Right lung (tissue), 5 donors: ENCODE measurements around the gene F3. TPM values are rescaled to one million over a fixed set of nuclear protein-coding genes. Genes with fewer than 3 reads are reported as not detected.

Experiments
- DNase-seq, 2 donors: peaks; one replicate each; pipeline ENCODE4 v3.0.0-alpha.2; 2013
- polyA plus RNA-seq, 5 donors: library from polyadenylated mRNA; unstranded; fragments of 120-200 nt; gene quantifications; one replicate each; pipeline versions ENCODE4 v1.2.1 to v1.2.3, GENCODE V29; 2013; ENCODE audit warnings: inconsistent platforms in 1 of 5, low replicate concordance in 1 of 5; ENCODE audit not compliant: insufficient read length in 5 of 5, insufficient read depth in 1 of 5

The F3 gene
- polyA plus RNA-seq, 5 donors = 4.2 to 8.5 (median 4.9) TPM

DNA sequence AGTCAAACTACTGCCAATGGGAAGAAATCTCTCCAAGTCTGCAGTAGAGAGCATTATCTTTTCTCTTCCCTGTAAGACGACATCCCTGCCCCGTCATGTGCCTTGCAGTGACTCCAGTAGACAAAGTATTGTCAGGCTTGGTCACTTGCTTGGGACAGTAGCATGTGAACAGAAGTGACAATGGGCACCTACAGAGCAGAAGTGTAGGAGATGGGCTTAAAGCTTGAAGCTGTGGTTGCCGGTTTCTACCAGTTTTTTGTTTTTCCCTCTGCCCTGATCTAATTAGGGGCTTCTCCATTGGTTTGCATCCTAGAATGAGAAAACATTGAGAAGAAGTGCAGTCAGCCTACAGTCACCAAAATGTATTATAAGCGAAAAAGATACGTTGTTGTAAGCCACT, 12.7 kb downstream of the F3 start:
- DNase-seq = no peak

DNA sequence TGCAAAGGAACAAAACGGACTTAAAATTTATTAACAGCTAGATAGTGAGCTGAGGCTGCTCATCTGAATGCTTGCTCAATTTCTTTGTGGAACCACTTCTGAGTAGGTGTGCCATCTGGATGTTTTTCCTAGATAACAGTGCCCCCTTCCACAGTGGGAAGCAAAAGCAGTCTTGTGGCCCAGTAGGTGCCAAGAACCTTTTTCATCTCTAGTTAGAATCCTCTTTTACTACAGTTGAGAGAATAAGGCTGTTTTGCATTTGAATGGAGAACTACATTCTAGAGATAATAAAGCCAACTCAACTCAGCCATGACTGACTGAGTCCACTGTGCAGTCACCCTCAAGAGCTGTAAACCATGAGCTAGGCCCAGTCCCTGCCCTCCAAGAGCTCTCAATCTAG, 13.3 kb downstream of the F3 start:
- DNase-seq = no peak

DNA sequence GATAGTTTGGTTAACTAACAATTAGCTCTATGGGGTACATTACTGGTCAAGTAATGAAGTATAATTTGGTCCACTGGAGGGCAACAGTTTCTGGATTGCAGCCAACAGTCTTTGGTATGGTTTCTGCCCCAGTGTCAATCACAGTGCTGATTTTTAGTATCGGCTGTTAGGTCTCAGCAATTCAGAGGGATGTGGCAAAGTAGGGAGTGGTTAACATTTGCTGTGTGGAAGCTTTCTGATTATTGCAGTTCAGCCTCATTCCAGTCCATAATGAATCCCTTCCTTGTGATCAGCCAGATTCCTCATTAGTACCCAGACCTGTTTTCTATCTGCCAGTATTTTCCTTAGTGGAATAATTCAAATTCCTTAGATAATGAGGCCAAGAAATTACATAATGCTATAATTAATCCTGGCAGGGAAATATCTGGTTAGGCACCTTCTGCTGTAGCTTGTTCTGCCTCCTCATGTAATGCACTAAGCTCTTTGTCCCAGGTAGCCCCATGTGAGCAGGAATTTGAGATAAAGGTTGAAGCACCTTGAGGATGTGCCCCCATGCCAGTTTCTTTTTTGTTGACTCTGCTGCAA, 14.0 kb downstream of the F3 start:
- DNase-seq = no peak

DNA sequence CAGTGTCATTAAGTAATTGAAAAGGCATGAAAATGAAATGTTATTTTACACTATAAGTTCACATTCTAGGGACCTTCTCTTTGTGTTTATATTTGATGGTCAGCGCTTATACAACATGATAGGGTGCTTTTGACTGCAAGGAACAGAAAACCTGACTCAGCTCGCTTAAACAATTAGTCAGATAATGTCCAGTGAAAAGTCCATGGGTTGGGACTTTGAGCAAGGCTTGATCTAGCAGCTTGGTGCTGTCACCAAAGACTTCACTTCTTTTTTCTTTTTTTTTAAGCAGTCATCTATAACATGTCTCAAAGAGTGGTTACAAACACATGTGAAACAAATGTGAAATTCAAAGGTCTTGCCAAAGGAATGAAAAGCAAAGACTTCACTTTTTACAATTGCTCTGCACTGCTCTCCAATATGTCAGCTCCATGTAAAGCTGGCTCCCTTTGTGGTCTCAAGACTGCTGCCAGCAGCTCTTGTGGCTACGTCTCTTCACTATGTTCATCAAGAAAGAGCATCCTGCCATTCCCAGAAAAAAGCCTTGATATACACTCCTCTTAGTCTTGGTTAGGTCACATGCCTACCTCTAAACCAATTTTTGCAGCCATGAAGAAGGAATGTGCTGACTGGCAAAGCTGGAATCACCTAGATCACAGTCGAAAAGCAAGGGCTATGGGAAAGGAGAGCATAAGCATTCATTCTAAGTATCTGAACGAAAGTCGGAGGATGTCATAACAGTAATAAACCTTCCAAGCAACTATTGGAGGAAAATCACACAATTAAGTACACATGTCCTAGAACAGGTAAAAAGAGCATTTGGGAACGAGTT, 15.2 kb downstream of the F3 start:
- DNase-seq = no peak

DNA sequence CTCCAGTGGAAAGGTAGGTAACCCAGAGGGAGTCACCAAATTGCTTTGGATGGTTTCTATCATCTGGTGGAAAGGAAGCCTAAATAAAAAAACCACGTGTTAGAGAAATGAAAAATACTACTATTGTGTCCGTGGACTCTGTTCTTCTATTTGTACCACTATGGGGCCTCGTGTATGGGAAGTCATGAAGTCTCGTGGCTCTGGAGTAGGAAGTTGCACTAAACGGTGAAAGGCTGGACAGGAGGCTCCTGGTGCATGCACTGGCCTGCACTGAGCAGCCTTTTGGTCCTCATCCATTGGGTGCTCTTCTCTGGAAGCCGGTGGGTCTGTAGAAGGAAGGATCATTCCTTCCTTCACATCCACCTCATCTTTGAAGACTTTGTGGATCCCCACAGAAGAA, 17.0 kb downstream of the F3 start:
- DNase-seq = no peak

DNA sequence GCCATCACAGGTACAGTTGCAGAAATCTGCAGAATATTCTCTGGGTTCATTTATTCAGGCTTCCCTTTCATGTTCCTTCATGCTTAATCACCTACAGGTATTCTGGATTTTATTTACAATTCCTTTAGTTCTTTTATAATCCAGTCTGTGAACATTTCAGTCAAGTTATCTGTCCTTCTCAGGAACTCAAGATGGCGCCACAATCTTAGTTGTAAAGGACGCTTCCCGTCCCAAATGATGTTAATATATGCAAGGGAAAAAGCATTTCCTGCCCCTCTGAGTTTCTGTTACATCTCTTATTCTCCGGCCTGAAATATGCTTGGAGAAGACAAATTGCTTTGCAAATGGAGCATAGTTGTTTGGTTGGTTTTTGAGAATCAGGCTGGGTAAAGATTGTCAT, 19.3 kb downstream of the F3 start:
- DNase-seq = peak in 1 of 2 donors; percentile 35

DNA sequence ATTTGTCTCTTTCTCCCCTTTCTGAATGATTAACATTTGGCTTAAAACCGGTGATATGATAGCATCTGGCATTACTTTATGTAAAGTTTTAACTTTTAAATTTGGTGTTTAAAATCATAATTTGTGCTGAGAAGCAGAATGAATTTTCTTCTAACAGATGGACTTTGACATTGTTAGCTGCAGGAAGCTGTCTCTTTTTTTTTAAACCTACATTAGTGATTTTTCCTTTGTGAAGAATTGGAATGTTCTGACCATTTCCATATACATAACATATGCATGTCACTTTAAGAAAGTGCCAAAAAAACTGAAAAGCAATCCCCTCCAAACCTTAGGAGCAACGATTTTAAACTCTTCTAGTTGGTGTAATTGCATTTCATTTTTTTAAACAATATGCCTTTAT, 22.2 kb downstream of the F3 start:
- no peak for DNase-seq

DNA sequence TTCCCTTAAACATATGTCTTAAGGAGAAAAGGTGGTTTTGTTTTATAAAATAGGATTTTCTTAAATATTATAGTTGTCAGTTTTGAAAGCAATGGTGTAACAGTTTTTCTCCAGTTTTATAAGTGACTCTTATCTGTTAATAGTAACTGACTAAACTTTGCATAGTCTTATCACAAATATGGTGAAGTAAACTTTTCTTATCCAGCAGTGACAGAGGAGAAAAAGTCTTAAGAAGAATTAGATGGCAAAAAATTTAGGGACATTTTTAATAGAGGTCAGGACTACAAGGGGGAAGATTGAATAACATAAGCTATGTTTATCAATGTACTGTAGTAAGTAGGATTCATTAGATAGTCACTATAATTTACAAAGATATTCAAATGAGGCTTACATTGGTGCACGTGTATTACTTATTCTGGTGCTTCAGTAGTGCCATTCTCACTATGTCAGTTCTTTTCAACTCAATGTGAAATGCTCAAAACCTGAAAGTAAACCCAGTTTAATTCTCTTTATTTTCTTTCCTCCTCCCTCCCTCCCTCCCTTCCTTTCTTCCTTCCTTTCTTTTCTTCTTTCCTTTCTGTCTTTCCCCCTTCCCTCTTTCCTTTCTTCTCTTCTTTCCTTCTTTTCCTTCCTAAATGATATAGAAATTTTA, 26.1 kb downstream of the F3 start:
- DNase-seq = no peak

DNA sequence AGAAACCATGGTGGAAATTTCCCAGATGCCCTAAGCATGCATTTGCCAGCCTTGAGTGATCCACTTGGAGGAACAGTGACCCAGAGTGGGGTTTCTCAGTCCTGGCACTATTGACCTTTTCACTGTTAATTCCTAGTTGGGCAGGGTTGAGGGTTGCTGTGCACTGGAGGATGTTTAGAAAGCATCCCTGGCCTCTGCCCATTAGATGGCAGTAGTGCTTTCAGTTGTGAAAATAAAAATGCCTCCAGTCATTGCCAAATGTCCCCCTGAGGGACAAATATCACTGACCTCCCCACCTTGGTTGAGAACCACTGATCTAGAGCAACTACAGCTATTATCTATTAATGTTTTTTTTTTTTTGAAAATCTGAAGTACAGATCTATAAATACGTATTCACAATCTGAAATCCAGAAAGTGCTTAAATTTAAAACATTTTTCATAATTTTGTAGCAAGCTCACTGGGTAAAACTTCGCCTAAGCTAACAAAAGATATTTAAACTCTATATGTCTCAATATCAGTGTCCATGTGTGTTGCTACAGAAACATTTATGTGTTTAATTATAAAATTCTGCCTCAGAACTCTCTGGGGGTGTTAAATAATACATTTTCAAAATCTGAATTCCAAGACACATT, 27.3 kb downstream of the F3 start:
- no peak for DNase-seq

DNA sequence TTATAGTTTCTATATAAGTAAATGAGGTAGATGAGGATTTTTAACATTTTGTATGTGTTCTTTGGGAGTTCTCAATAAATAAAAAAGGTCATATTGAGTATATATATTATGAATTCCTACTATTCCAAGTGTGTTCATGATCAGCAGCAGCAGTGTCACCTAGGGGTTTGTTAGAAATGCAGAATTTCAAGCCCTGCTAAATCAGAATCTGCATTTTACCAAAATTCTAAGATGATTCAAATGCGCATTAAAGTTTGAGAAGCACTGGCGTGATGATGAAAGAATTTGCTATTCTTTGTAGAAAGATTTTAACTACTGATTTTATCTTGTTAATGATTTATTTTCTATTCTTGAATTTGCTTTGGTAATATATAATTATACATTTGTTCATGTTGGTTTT, 28.7 kb downstream of the F3 start:
- no peak for DNase-seq

DNA sequence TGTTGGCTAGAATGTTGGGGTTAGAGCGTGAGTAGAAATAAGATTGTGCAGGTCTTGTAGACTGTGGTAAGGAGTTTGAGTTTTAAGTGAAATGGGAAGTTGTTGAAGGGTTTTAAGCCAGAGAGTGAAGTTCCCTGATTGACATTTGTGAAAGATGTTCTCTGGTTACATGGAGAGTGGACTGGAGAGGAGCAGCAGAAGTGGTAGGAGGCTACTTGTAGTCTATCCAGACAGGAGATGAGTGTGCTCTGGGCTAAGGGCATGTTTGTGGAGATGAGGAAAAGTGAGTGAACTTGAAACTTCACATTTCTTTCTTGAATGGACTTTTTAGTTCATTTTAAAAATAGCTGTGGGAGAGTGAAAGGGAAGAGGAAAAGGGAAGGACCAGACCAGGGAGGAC, 37.0 kb downstream of the F3 start:
- no peak for DNase-seq

DNA sequence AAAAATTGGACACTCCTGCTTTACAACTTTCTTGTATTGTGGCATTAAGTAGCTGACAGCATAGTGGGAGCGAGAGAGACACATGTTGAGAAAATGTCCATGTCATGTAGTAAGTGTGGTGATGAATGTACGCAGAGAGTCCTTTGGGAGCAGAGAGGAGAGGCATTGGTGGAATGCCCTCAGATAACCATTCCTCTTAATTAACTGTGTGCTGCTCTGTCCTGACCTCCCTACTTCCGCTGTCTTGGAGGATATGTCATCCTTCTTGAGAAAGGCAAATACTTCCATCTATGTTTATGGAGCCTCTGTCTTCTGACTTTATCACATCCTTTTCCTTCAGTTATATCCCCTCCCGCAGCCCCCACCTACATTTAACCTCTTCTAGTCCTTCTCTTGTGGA, 38.4 kb downstream of the F3 start:
- DNase-seq = no peak

DNA sequence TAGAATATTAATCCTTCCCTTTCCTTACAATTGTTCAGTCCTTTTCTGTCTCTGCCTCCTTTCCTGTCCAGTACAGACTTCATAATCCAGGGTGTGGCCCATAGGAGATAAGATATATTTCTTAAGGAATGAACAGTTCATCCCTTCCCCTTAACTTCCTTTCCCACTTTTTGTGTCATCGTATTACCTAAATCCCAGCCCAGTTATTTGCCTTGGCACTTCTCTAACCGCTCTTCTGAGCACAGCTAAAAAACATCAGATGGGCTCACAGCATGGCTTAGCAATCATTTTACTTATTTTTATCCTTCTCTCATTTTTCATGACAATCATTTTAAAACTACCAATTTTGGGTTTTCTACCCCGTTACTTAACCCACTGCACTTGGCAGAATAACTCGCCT, 39.6 kb downstream of the F3 start:
- DNase-seq = no peak

DNA sequence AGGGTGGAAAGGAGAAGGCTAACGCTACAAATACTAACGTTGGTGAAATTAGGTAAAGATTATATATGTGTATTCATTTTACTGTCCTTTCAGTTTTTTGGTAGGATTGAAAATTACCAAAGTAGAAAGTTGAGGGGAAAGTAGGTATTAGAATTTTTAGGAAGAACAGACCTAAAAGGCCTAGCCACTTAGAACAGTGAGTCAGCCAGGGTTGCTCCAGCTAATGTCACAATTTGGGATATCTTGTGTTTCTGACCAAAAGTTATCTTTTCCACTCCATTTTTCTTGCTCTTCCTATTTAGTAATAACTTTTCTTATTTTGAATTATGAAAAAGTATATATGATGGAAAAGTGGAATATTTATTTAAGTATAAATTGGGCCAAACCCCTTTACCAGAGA, 40.1 kb downstream of the F3 start:
- DNase-seq = no peak

DNA sequence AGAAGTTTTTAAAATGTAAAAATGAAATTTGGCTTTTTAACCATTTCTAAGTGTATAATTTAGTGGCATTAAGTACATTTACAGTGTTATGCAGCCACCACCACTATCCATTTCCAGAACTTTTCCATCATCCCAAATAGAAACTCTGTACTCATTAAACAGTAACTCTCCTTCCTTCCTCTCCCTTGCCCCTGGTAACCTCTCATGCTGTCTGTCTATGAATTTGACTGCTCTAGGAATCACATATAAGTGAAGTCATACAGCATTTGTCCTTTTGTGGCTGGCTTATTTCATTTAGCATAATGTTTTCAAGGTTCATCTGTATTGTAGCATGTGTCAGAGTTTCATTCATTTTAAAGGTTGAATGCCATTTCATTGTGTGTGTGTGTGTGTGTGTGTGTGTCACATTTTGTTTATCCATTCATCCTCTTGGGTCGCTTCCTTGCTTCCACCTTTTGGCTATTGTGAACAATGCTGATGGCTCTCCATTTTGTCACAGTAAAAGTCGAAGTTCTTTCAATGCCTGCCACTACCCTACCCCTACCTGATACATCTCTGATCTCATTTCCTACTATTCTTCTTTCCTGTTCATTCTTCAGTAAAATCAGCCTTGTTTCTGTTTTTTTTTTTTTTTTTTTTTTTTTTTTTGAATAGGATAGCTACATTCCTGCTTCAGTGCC, 45.3 kb downstream of the F3 start:
- DNase-seq = no peak

DNA sequence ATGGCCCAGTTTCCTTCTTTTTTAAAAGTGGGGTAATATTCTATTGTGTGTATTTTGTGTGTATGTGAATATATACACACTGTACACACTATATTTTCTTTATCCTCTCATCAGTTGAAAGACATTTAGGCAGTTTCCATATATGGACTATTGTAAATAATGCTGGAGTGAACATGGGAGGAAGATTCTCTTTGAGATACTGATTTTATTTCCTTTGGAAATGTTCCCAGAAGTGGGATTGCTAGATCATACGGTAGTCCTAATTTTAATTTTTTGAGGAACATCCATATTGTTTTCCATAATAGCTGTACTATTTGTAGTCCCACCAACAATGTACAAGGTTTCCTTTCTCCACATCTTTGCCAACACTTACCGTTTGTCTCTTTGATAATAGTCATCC, 51.0 kb downstream of the F3 start:
- DNase-seq = no peak

DNA sequence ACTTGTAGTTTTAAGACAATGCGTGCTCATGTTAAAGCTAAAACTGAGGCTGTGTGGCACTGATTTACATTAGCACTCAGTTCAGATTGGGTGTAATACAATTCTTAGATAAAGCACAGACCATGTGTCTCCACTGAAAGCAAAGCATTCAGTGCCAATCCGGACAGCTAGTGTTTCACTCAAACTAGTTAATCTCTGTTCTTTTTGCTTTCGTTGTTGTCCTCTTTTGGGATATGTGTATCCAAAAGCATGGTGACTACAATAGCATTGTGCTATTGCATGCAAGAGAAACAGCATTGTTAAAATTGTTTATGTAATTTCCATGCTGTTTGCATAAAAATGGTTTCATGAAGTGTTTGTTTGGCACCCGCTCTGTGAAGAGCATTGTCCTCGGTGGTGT, 54.6 kb downstream of the F3 start:
- DNase-seq = no peak

DNA sequence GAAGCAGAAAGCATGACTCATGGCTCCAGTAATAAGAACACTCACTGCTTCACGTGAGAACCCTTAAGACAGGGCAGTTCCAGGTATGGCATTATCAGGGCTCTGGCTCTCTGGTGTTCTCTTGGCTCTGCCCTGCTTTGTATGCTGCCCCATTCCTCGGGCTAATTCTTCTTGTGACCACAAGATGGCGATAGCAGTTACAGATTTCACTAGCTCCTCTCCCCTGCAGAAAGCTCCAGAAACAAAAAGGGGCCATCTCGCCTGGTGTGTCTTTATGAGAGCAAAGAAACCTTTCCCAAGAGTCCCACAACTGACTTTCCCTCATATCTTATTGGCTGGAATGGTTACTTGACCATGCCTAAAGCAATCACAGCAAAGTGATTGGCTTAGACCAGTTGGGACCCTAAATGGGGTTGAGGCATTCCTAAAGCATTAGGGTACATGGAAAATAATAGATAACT, 60.1 kb downstream of the F3 start:
- peak; percentile 33 to 50 for DNase-seq

DNA sequence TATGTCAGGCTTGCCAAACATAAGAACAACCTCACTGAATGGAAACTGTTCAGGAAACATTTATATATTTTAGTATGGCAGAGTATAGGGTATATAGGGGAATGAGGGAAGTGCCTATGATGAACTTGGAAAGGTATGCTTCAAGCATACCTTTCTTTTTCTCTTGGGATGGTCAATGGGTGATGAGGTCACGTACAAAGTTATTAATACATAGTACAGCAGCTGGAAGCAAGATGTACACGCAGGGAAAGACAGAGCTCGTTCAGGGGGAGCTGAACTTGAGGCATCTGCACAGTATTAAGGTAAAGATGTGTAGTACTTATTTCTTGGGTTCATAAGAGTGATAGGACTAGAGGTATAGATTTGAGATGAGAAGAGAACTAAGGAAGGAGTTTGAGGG, 61.9 kb downstream of the F3 start:
- DNase-seq = no peak
